ENCODE measurements around the gene RNF5.
A peak's percentile ranks its signal among the peaks of the same experiment; 100 is the strongest.
"Not testable (repeated sequence)": the region's sequence is repeated elsewhere in the genome, so short reads cannot be mapped to it uniquely, and the experiment has no call there.

The RNF5 gene
- long read RNA-seq, donor 1, transcript RNF5-203 (6 exons, 1,168 nt): major isoform, 82 of 110 reads
- long read RNA-seq, donor 1, partial matches to known transcripts: 0 of 110 reads
- long read RNA-seq, donor 1, other reads (novel, unspliced or antisense): 28 of 110 reads
- long read RNA-seq, donor 2, transcript RNF5-203 (6 exons, 1,168 nt): major isoform, 44 of 87 reads
- long read RNA-seq, donor 2, partial matches to known transcripts: 23 of 87 reads
- long read RNA-seq, donor 2, other reads (novel, unspliced or antisense): 20 of 87 reads
- long read RNA-seq, donor 3, transcript RNF5-203 (6 exons, 1,168 nt): major isoform, 22 of 29 reads
- long read RNA-seq, donor 3, partial matches to known transcripts: 0 of 29 reads
- long read RNA-seq, donor 3, other reads (novel, unspliced or antisense): 7 of 29 reads
- long read RNA-seq, donor 4, transcript RNF5-203 (6 exons, 1,168 nt): major isoform, 31 of 47 reads
- long read RNA-seq, donor 4, partial matches to known transcripts: 6 of 47 reads
- long read RNA-seq, donor 4, other reads (novel, unspliced or antisense): 10 of 47 reads
- long read RNA-seq, donor 5, transcript RNF5-203 (6 exons, 1,168 nt): major isoform, 70 of 140 reads
- long read RNA-seq, donor 5, partial matches to known transcripts: 44 of 140 reads
- long read RNA-seq, donor 5, other reads (novel, unspliced or antisense): 26 of 140 reads
- long read RNA-seq, donor 6, transcript RNF5-203 (6 exons, 1,168 nt): major isoform, 38 of 103 reads
- long read RNA-seq, donor 6, partial matches to known transcripts: 57 of 103 reads
- long read RNA-seq, donor 6, other reads (novel, unspliced or antisense): 8 of 103 reads
- long read RNA-seq, donor 7, transcript RNF5-203 (6 exons, 1,168 nt): major isoform, 65 of 125 reads
- long read RNA-seq, donor 7, partial matches to known transcripts: 36 of 125 reads
- long read RNA-seq, donor 7, other reads (novel, unspliced or antisense): 24 of 125 reads
- long read RNA-seq, donor 8, transcript RNF5-203 (6 exons, 1,168 nt): major isoform, 56 of 111 reads
- long read RNA-seq, donor 8, partial matches to known transcripts: 43 of 111 reads
- long read RNA-seq, donor 8, other reads (novel, unspliced or antisense): 12 of 111 reads

GRCh38 chr6:32177788-32178546 lies at the start of gene RNF5:
Gene RNF5, plus strand, starts transcription at chr6:32178405. Its CDS starts 107 bp downstream, at chr6:32178512.
- DNase-seq: no peak

GRCh38 chr6:32128751-32129296 lies 49.4 kb upstream of the RNF5 start:
- DNase-seq: no peak

- no peak for DNase-seq
Observed at GRCh38 chr6:32129297-32130088, 48.7 kb upstream of the RNF5 start.

- no peak for DNase-seq
Observed at GRCh38 chr6:32131439-32131948, 46.7 kb upstream of the RNF5 start.

GRCh38 chr6:32132110-32132509 lies 46.1 kb upstream of the RNF5 start:
- no peak for DNase-seq

GRCh38 chr6:32133786-32134185 lies 44.4 kb upstream of the RNF5 start:
- no peak for DNase-seq

- DNase-seq: no peak
Observed at GRCh38 chr6:32137454-32137853, 40.8 kb upstream of the RNF5 start.

GRCh38 chr6:32139590-32139989 lies 38.6 kb upstream of the RNF5 start:
- DNase-seq: no peak

GRCh38 chr6:32140420-32141046 lies 37.7 kb upstream of the RNF5 start:
- DNase-seq: no peak

- DNase-seq: not testable (repeated sequence)
Observed at GRCh38 chr6:32144238-32144637, 34.0 kb upstream of the RNF5 start.

GRCh38 chr6:32146287-32146686 lies 31.9 kb upstream of the RNF5 start:
- no peak for DNase-seq

GRCh38 chr6:32146687-32147086 lies 31.5 kb upstream of the RNF5 start:
- no peak for DNase-seq

- DNase-seq: no peak
Observed at GRCh38 chr6:32147401-32148132, 30.6 kb upstream of the RNF5 start.

- peak; percentile 79 for DNase-seq
Observed at GRCh38 chr6:32148289-32149091, 29.7 kb upstream of the RNF5 start.

- no peak for DNase-seq
Observed at GRCh38 chr6:32149092-32149755, 29.0 kb upstream of the RNF5 start.

GRCh38 chr6:32149932-32150870 lies 28.0 kb upstream of the RNF5 start:
- DNase-seq: peak; percentile 57
